Uterus (tissue), 2 donors: ENCODE results near the gene MCEE.

Experiments
- POLR2A ChIP-seq, 2 donors: fragments of 450-650 bp; IDR thresholded peaks; one replicate each; pipeline ENCODE4 v1.6.1; 2016; ENCODE audit warnings: antibody characterized with exemption in 2 of 2, mild to moderate bottlenecking in 1 of 2, moderate library complexity in 1 of 2
- TF ChIP-seq, protein P1 (sequence below), 4 experiments: fragments of 200-600 bp in 2 of 4; fragments of 450-650 bp in 2 of 4; sonication (generic) in 2 of 4; IDR thresholded peaks; one replicate each; pipeline ENCODE4 v1.5.1; 2016 to 2019; ENCODE audit warnings: antibody characterized with exemption in 4 of 4, mild to moderate bottlenecking in 2 of 4, moderate library complexity in 1 of 4

- TF ChIP-seq, protein P1, sequence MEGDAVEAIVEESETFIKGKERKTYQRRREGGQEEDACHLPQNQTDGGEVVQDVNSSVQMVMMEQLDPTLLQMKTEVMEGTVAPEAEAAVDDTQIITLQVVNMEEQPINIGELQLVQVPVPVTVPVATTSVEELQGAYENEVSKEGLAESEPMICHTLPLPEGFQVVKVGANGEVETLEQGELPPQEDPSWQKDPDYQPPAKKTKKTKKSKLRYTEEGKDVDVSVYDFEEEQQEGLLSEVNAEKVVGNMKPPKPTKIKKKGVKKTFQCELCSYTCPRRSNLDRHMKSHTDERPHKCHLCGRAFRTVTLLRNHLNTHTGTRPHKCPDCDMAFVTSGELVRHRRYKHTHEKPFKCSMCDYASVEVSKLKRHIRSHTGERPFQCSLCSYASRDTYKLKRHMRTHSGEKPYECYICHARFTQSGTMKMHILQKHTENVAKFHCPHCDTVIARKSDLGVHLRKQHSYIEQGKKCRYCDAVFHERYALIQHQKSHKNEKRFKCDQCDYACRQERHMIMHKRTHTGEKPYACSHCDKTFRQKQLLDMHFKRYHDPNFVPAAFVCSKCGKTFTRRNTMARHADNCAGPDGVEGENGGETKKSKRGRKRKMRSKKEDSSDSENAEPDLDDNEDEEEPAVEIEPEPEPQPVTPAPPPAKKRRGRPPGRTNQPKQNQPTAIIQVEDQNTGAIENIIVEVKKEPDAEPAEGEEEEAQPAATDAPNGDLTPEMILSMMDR (IDR thresholded peaks at IDR 0.05), result no peak
- TF ChIP-seq POLR2A (IDR thresholded peaks at IDR 0.05), result no peak
Measured at GRCh38 chr2:71166812-71167211, 36.8 kb upstream of the MCEE start.
